ENCODE results near the gene RASD1.
A peak's percentile ranks its signal among the peaks of the same experiment; 100 is the strongest.
"Not testable (repeated sequence)": the region's sequence is repeated elsewhere in the genome, so short reads cannot be mapped to it uniquely, and the experiment has no call there.

Gene RASD1

GRCh38 chr17:17474341-17474740, 21.9 kb downstream of the RASD1 start:
- DNase-seq = no peak
- peaks cover 29% of the 10 kb centered on the region for H3K36me3 Mint-ChIP-seq (ENCODE audit: insufficient read depth)
- H3K27ac Mint-ChIP-seq = no peak overlapping the region
- no peak for ATAC-seq (replicated peaks)
- no peaks in the 10 kb centered on the region for H3K9me3 Mint-ChIP-seq
- no peak overlapping the region for H3K4me3 Mint-ChIP-seq
- H3K4me1 Mint-ChIP-seq (ENCODE audit: low read depth in 2 of 2) = peaks cover 15 to 16% of the 10 kb centered on the region in 2 donors
- peaks cover 23 to 35% of the 10 kb centered on the region in 2 donors for H3K27me3 Mint-ChIP-seq

DNA sequence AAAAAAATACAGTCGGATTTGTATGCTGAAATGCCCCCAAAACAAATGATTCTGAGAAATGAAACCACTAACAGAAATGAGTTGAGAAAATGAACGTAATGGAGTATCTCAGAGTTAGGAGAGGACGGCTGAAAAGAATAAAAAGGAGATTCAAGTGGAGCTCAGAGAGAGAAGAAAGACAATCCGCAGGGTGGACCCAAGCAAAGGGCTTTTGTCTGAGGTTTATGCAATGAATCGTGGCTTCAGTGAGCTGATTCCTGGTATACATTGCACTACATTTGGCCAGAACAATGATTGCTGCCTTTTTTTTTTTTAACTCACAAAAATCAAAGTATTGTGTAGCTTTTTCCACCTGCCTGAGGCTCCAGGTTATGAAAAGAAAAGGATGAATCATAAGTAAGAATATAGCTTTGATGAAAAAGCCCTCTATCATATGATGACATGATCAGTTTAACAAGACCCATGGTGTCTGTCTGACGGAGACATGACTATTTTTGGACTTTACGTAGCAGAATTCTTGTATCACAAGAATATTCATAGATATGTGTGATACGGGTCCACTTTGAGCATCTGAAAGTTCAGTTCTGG, 23.8 kb downstream of the RASD1 start:
- DNase-seq (no peak), ATAC-seq (replicated peaks) (no peak)
- no peak overlapping the region for H3K27ac Mint-ChIP-seq
- peaks cover 6 to 10% of the 10 kb centered on the region in 2 donors for H3K4me1 Mint-ChIP-seq (ENCODE audit: low read depth in 2 of 2)
- H3K27me3 Mint-ChIP-seq = peaks cover 23 to 52% of the 10 kb centered on the region in 2 donors
- no peak overlapping the region for H3K4me3 Mint-ChIP-seq
- H3K9me3 Mint-ChIP-seq = no peaks in the 10 kb centered on the region
- H3K36me3 Mint-ChIP-seq (ENCODE audit: insufficient read depth) = peaks cover 13% of the 10 kb centered on the region

DNA sequence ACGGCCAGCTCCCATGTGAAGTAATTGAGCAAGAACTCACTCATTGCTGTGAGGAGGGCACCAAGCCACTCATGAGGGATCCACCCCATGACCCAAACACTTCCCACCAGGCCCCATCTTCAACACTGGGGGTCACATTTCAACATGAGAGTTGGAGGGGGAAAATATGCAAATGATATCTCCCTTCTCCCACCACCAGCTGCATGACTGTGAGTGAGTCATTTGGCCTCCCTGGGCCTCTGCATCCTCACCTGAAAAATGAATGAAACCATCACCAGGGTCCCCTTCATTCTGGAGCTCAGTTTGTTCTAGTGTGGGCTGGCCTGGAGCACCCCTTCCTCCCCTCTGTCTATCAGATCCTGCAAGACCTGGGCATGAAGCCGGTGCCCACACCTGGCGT, 26.2 kb downstream of the RASD1 start:
- Mint-ChIP-seq H3K4me3 (no peak overlapping the region), H3K9me3 (no peaks in the 10 kb centered on the region), H3K27ac (no peak overlapping the region), H3K27me3 (peaks cover 37 to 69% of the 10 kb centered on the region in 2 donors), H3K36me3 (ENCODE audit: insufficient read depth) (no peaks in the 10 kb centered on the region), H3K4me1 (ENCODE audit: low read depth in 2 of 2) (no peaks in the 10 kb centered on the region)
- no peak for DNase-seq
- ATAC-seq (replicated peaks) = no peak

GRCh38 chr17:17469358-17469757, 26.8 kb downstream of the RASD1 start:
- H3K4me3 Mint-ChIP-seq = no peak overlapping the region
- H3K27me3 Mint-ChIP-seq = peaks cover 44 to 75% of the 10 kb centered on the region in 2 donors
- H3K9me3 Mint-ChIP-seq = no peaks in the 10 kb centered on the region
- no peak overlapping the region for H3K27ac Mint-ChIP-seq
- DNase-seq (no peak), ATAC-seq (replicated peaks) (no peak)
- H3K36me3 Mint-ChIP-seq (ENCODE audit: insufficient read depth) = no peaks in the 10 kb centered on the region
- no peaks in the 10 kb centered on the region for H3K4me1 Mint-ChIP-seq (ENCODE audit: low read depth in 2 of 2)

DNA sequence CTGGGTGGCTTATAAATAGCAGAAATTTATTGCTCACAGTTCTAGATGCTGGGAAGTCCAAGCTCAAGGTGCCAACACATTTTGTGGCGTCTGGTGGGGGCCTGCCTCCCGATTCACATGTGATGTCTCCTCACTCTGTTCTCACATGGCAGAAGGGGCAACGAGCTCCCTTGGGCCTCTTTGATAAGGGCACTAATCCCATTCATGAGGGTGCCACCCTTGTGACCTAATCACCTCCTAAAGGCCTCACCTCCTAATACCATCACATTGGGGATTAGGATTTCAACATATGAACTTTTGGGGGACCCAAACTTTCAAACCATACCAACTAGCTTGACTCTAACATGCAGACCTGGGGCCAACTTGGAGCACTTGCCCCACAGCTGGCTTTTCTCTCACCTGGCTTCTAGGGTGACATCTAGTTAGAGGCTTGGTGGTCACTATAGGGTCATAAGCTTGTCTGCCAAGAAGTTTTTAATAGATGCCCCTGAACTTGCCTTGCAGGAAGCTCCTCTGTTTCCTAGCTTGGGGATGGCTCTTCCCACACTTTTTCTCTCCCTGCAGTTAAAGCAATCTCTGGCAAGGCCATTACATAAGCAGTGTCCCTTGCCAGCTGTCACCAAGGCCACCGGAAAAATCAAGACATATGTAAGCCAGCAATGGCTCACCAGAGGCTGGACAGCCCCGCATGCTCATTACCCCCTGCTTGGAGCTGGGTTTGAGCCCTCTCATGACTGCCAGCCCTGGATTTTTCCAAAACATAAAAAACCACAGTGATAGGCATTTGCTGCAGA, 27.8 kb downstream of the RASD1 start:
- no peaks in the 10 kb centered on the region for H3K36me3 Mint-ChIP-seq (ENCODE audit: insufficient read depth)
- H3K27ac Mint-ChIP-seq = no peak overlapping the region
- ATAC-seq (replicated peaks) (no peak), DNase-seq (no peak)
- no peaks in the 10 kb centered on the region for H3K4me1 Mint-ChIP-seq (ENCODE audit: low read depth in 2 of 2)
- H3K4me3 Mint-ChIP-seq = no peak overlapping the region
- H3K9me3 Mint-ChIP-seq = no peaks in the 10 kb centered on the region
- peaks cover 49 to 82% of the 10 kb centered on the region in 2 donors for H3K27me3 Mint-ChIP-seq

DNA sequence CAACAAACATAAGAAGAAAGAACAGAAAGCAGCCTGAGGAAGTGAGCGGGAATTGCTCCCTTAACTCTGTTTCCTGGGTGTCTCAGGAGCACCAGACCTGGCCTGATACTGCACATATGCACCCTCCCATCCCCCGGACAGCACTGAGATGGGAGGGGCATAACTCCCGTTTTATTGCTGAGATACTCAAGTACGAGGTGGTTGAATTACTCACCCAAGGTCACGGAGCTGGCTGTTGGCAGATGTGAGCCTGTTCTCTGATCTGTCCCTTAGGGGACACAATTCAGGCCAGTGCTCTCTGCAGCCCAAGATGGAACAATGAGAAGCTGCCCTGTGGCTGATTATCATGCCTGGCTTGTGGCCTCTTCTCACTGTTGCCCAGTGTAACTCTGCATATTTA, 28.5 kb downstream of the RASD1 start:
- Mint-ChIP-seq H3K4me3 (no peak overlapping the region), H3K9me3 (no peaks in the 10 kb centered on the region), H3K27me3 (peaks cover 42 to 75% of the 10 kb centered on the region in 2 donors), H3K27ac (no peak overlapping the region), H3K4me1 (ENCODE audit: low read depth in 2 of 2) (no peaks in the 10 kb centered on the region), H3K36me3 (ENCODE audit: insufficient read depth) (no peaks in the 10 kb centered on the region)
- ATAC-seq (replicated peaks) = no peak
- DNase-seq = no peak

DNA sequence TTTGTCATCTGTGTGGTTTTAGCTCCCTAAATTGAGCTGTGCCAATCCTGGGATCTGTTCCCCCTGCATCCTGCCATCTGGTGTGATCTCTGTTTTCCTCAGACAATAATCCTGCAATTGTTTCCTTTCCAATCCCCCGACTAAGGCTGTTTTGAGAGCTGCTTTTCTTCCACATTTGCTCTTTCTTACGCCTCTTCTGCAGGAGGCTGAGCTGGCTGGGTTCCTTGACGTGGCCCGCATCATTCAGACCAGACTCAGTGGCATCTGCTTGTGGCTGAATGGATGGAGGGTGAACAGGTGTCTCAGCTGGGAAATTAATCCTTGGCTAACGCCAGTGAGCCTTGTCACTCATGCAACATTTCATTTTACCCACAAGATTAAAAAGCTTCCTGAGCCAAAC, 29.2 kb downstream of the RASD1 start:
- H3K36me3 Mint-ChIP-seq (ENCODE audit: insufficient read depth) = no peaks in the 10 kb centered on the region
- DNase-seq (no peak), ATAC-seq (replicated peaks) (no peak)
- H3K4me3 Mint-ChIP-seq = no peak overlapping the region
- H3K4me1 Mint-ChIP-seq (ENCODE audit: low read depth in 2 of 2) = no peaks in the 10 kb centered on the region
- peaks cover 39 to 72% of the 10 kb centered on the region in 2 donors for H3K27me3 Mint-ChIP-seq
- H3K9me3 Mint-ChIP-seq = no peaks in the 10 kb centered on the region
- H3K27ac Mint-ChIP-seq = no peak overlapping the region

GRCh38 chr17:17466511-17466910, 29.7 kb downstream of the RASD1 start:
- no peak overlapping the region for H3K4me3 Mint-ChIP-seq
- no peaks in the 10 kb centered on the region for H3K4me1 Mint-ChIP-seq (ENCODE audit: low read depth in 2 of 2)
- H3K27me3 Mint-ChIP-seq = peaks cover 37 to 71% of the 10 kb centered on the region in 2 donors
- H3K27ac Mint-ChIP-seq = no peak overlapping the region
- H3K36me3 Mint-ChIP-seq (ENCODE audit: insufficient read depth) = no peaks in the 10 kb centered on the region
- ATAC-seq (replicated peaks) (no peak), DNase-seq (no peak)
- no peaks in the 10 kb centered on the region for H3K9me3 Mint-ChIP-seq

GRCh38 chr17:17465878-17466277, 30.3 kb downstream of the RASD1 start:
- not testable (repeated sequence) for H3K4me1 Mint-ChIP-seq (ENCODE audit: low read depth in 2 of 2); H3K4me3 Mint-ChIP-seq; H3K27ac Mint-ChIP-seq; H3K9me3 Mint-ChIP-seq; H3K36me3 Mint-ChIP-seq (ENCODE audit: insufficient read depth); DNase-seq; ATAC-seq (replicated peaks)
- H3K27me3 Mint-ChIP-seq = peaks cover 32 to 65% of the 10 kb centered on the region in 2 donors

DNA sequence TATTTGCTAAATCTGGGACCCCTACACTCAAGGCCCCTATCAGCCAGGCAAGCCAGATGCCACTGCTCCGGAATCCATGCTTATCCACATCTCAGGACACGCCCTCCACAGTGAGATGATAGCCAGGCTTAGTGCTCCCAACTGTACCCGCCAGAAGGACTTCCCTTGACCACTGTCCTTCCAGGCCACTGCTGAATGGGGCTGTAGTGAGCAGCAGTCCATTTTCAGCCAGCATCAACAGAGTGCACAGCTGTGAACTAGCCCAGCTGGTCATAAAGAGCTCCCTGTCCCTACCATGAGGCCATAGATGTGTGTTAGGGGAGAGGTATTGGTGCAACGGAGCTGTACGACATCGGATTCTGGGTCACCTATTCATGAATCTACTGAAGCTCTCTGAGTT, 32.4 kb downstream of the RASD1 start:
- Mint-ChIP-seq H3K4me3 (no peak overlapping the region), H3K9me3 (peaks cover 4 to 8% of the 10 kb centered on the region in 2 donors), H3K4me1 (ENCODE audit: low read depth in 2 of 2) (no peaks in the 10 kb centered on the region), H3K36me3 (ENCODE audit: insufficient read depth) (no peaks in the 10 kb centered on the region), H3K27me3 (peaks cover 27 to 46% of the 10 kb centered on the region in 2 donors), H3K27ac (no peak overlapping the region)
- ATAC-seq (replicated peaks) = no peak
- no peak for DNase-seq

- ATAC-seq (replicated peaks) = no peak
- H3K27ac Mint-ChIP-seq = no peak overlapping the region
- H3K4me1 Mint-ChIP-seq (ENCODE audit: low read depth in 2 of 2) = no peaks in the 10 kb centered on the region
- no peak overlapping the region for H3K4me3 Mint-ChIP-seq
- H3K9me3 Mint-ChIP-seq = peaks cover 4 to 8% of the 10 kb centered on the region in 2 donors
- DNase-seq = no peak
- H3K36me3 Mint-ChIP-seq (ENCODE audit: insufficient read depth) = no peaks in the 10 kb centered on the region
- H3K27me3 Mint-ChIP-seq = peaks cover 26 to 31% of the 10 kb centered on the region in 2 donors
Observed at GRCh38 chr17:17462048-17462824, 34.0 kb downstream of the RASD1 start.

DNA sequence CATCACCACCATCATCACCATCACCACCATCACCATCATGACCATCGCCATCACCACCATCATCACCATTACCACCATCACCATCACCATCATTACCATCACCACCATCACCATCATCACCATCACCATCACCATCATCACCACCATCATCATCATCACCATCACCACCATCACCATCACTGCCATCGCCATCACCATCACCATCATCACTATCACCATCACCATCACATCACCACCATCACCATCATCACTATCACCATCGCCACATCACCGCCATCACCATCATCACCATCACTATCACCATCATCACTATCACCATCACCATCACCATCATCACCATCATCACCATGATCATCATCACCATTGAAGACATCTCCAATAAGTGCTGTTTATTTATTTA, 36.2 kb downstream of the RASD1 start:
- peak overlapping the region in 1 of 2 donors; percentile 0 for H3K27ac Mint-ChIP-seq
- ATAC-seq (replicated peaks) (no peak), DNase-seq (no peak)
- H3K4me3 Mint-ChIP-seq = no peak overlapping the region
- peaks cover 13 to 25% of the 10 kb centered on the region in 2 donors for H3K27me3 Mint-ChIP-seq
- H3K36me3 Mint-ChIP-seq (ENCODE audit: insufficient read depth) = no peaks in the 10 kb centered on the region
- peaks cover 4 to 8% of the 10 kb centered on the region in 2 donors for H3K9me3 Mint-ChIP-seq
- no peaks in the 10 kb centered on the region for H3K4me1 Mint-ChIP-seq (ENCODE audit: low read depth in 2 of 2)

DNA sequence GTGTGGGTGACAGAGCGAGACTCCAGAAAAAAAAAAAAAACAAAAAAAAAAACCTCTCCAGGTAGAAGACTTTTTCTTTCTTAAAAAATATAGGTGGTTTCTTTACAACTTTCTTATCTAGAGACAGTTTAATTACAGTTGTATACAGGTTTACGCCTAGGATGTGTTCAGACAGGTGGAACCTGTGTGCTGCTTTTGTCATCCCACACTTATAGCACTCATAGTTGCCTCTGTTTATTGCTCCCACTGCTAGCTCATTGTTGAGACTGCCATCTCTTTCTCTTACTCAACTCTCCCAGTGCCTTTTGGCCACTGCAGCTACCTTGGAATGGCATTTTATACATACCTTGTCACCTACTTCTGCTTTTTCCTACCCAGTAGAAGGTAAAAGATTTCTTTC, 38.5 kb downstream of the RASD1 start:
- Mint-ChIP-seq H3K36me3 (ENCODE audit: insufficient read depth) (no peaks in the 10 kb centered on the region), H3K4me1 (ENCODE audit: low read depth in 2 of 2) (no peaks in the 10 kb centered on the region), H3K27ac (no peak overlapping the region), H3K4me3 (no peak overlapping the region), H3K27me3 (peaks cover 0 to 19% of the 10 kb centered on the region in 2 donors), H3K9me3 (peaks cover 4 to 8% of the 10 kb centered on the region in 2 donors)
- DNase-seq (no peak), ATAC-seq (replicated peaks) (no peak)

All from effector memory CD8-positive, alpha-beta T cell (primary cell).